GM23338 (cell line): Measurements from ENCODE around the gene ASL.
"Not testable (repeated sequence)": the region's sequence is repeated elsewhere in the genome, so short reads cannot be mapped to it uniquely, and the experiment has no call there.

Source experiments
- JUNB ChIP-seq: IDR thresholded peaks from one replicate; pipeline ENCODE4 v1.6.1; 2016; ENCODE audit warnings: antibody characterized with exemption; ENCODE audit not compliant: unreplicated experiment
- TF ChIP-seq, protein P1 (sequence below), 2 experiments: fragments of 200-600 bp in 1 of 2; sonication (generic) in 1 of 2; conservative IDR thresholded peaks; 2 replicates each; pipeline versions ENCODE4 v1.5.1 to v1.6.1; 2016 to 2017; ENCODE audit warnings: antibody characterized with exemption in 2 of 2, low read depth in 2 of 2, mild to moderate bottlenecking in 2 of 2, moderate library complexity in 1 of 2

- TF ChIP-seq, protein P1, sequence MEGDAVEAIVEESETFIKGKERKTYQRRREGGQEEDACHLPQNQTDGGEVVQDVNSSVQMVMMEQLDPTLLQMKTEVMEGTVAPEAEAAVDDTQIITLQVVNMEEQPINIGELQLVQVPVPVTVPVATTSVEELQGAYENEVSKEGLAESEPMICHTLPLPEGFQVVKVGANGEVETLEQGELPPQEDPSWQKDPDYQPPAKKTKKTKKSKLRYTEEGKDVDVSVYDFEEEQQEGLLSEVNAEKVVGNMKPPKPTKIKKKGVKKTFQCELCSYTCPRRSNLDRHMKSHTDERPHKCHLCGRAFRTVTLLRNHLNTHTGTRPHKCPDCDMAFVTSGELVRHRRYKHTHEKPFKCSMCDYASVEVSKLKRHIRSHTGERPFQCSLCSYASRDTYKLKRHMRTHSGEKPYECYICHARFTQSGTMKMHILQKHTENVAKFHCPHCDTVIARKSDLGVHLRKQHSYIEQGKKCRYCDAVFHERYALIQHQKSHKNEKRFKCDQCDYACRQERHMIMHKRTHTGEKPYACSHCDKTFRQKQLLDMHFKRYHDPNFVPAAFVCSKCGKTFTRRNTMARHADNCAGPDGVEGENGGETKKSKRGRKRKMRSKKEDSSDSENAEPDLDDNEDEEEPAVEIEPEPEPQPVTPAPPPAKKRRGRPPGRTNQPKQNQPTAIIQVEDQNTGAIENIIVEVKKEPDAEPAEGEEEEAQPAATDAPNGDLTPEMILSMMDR (conservative IDR thresholded peaks at IDR 0.05; ENCODE audit: low read depth in 2 of 2) = not testable (repeated sequence)
- TF ChIP-seq JUNB = not testable (repeated sequence)
These were observed 50.2 kb downstream of the ASL start for GRCh38 chr7:66125781-66126352.
